Osteocyte (in vitro differentiated cells): ENCODE results near the gene M1AP. TPM values are rescaled to one million over a fixed set of nuclear protein-coding genes. Genes with fewer than 3 reads are reported as not detected.
"Not testable (repeated sequence)": the region's sequence is repeated elsewhere in the genome, so short reads cannot be mapped to it uniquely, and the experiment has no call there.

Experiments
- DNase-seq: peaks from one replicate; pipeline ENCODE4 v3.0.0; 2021; ENCODE audit warnings: mixed read lengths; ENCODE audit not compliant: unreplicated experiment; ENCODE audit errors: extremely low spot score
- H3K27ac Mint-ChIP-seq: one replicate; pipeline ENCODE4 v1.8.0; 2021; ENCODE audit warnings: mild to moderate bottlenecking, mixed read lengths; ENCODE audit not compliant: unreplicated experiment
- H3K27me3 Mint-ChIP-seq: one replicate; pipeline ENCODE4 v1.8.0; 2021; ENCODE audit warnings: mixed read lengths; ENCODE audit not compliant: unreplicated experiment
- H3K36me3 Mint-ChIP-seq: one replicate; pipeline ENCODE4 v1.8.0; 2021; ENCODE audit warnings: mixed read lengths; ENCODE audit not compliant: unreplicated experiment
- H3K4me1 Mint-ChIP-seq: one replicate; pipeline ENCODE4 v1.8.0; 2021; ENCODE audit warnings: mixed read lengths; ENCODE audit not compliant: unreplicated experiment
- H3K4me3 Mint-ChIP-seq: one replicate; pipeline ENCODE4 v1.8.0; 2021; ENCODE audit warnings: mild to moderate bottlenecking, moderate library complexity, mixed read lengths; ENCODE audit not compliant: unreplicated experiment
- H3K9me3 Mint-ChIP-seq: one replicate; pipeline ENCODE4 v1.8.0; 2021; ENCODE audit warnings: mixed read lengths; ENCODE audit not compliant: unreplicated experiment
- CTCF ChIP-seq: fragments of 200-600 bp; sonication (generic); IDR thresholded peaks from 2 replicates; pipeline ENCODE4 v1.5.0; 2021; ENCODE audit warnings: antibody characterized with exemption, mild to moderate bottlenecking, moderate library complexity
- total RNA-seq: library from RNA; stranded (reverse); gene quantifications from 2 replicates; pipeline ENCODE4 v1.2.1, GENCODE V29; 2021

M1AP gene
- total RNA-seq, 1 donor from 2014 or later: not detected

- no peak for DNase-seq
- Mint-ChIP-seq H3K27me3 (no peaks in the 10 kb centered on the region), H3K4me1 (peaks cover 28% of the 10 kb centered on the region), H3K9me3 (no peaks in the 10 kb centered on the region), H3K4me3 (no peak overlapping the region), H3K36me3 (no peaks in the 10 kb centered on the region), H3K27ac (no peak overlapping the region)
- no peak for TF ChIP-seq CTCF
Observed at GRCh38 chr2:74562126-74562775, 85.9 kb downstream of the M1AP start.

GRCh38 chr2:74561022-74561421 lies 87.1 kb downstream of the M1AP start:
- H3K4me3 Mint-ChIP-seq, H3K27me3 Mint-ChIP-seq: not testable (repeated sequence)

GRCh38 chr2:74560591-74560990 lies 87.5 kb downstream of the M1AP start:
- Mint-ChIP-seq H3K4me1 (peaks cover 13% of the 10 kb centered on the region), H3K27ac (no peak overlapping the region), H3K36me3 (no peaks in the 10 kb centered on the region), H3K4me3 (no peak overlapping the region), H3K27me3 (no peaks in the 10 kb centered on the region), H3K9me3 (no peaks in the 10 kb centered on the region)
- no peak for TF ChIP-seq CTCF
- DNase-seq: no peak

More at GRCh38 chr2:74561022-74561421, 87.1 kb downstream of the M1AP start:
- not testable (repeated sequence) for H3K27ac Mint-ChIP-seq, DNase-seq, H3K36me3 Mint-ChIP-seq, H3K9me3 Mint-ChIP-seq
- H3K4me1 Mint-ChIP-seq: peaks cover 17% of the 10 kb centered on the region

GRCh38 chr2:74559912-74560311 lies 88.2 kb downstream of the M1AP start:
- TF ChIP-seq CTCF: no peak
- H3K27ac Mint-ChIP-seq: no peak overlapping the region
- H3K4me3 Mint-ChIP-seq: no peak overlapping the region
- H3K9me3 Mint-ChIP-seq: no peaks in the 10 kb centered on the region
- H3K27me3 Mint-ChIP-seq: no peaks in the 10 kb centered on the region
- H3K4me1 Mint-ChIP-seq: peaks cover 15% of the 10 kb centered on the region
- no peaks in the 10 kb centered on the region for H3K36me3 Mint-ChIP-seq
- DNase-seq: no peak

- Mint-ChIP-seq H3K36me3 (no peaks in the 10 kb centered on the region), H3K4me3 (no peak overlapping the region)
Observed at GRCh38 chr2:74558284-74559230, 89.6 kb downstream of the M1AP start.

More at GRCh38 chr2:74558284-74559230, 89.6 kb downstream of the M1AP start:
- H3K27ac Mint-ChIP-seq: no peak overlapping the region
- no peak for DNase-seq
- H3K27me3 Mint-ChIP-seq: no peaks in the 10 kb centered on the region
- H3K4me1 Mint-ChIP-seq: peaks cover 10% of the 10 kb centered on the region
- H3K9me3 Mint-ChIP-seq: no peaks in the 10 kb centered on the region
- no peak for TF ChIP-seq CTCF
